GM18517 (cell line): ENCODE measurements around the gene COL9A3.
"Not testable (repeated sequence)": the region's sequence is repeated elsewhere in the genome, so short reads cannot be mapped to it uniquely, and the experiment has no call there.

Experiments
- ATAC-seq: cut with Tn5 transposase; IDR thresholded peaks from one replicate; pipeline ENCODE4 v1.9.1; 2021; ENCODE audit warnings: mild to moderate bottlenecking, moderate library complexity; ENCODE audit not compliant: unreplicated experiment

Gene COL9A3

GRCh38 chr20:62852841-62853240, 36.0 kb downstream of the COL9A3 start:
- ATAC-seq, result no peak

GRCh38 chr20:62853304-62853703, 36.5 kb downstream of the COL9A3 start:
- ATAC-seq, result not testable (repeated sequence)

GRCh38 chr20:62854121-62854520, 37.3 kb downstream of the COL9A3 start:
- no peak for ATAC-seq

GRCh38 chr20:62855120-62855519, 38.3 kb downstream of the COL9A3 start:
- ATAC-seq, result no peak

- no peak for ATAC-seq
Observed at GRCh38 chr20:62856931-62857619, 40.2 kb downstream of the COL9A3 start.

- no peak for ATAC-seq
Observed at GRCh38 chr20:62858058-62858830, 41.4 kb downstream of the COL9A3 start.

GRCh38 chr20:62859721-62860120, 42.9 kb downstream of the COL9A3 start:
- ATAC-seq, result no peak

- ATAC-seq, result no peak
Observed at GRCh38 chr20:62860391-62860923, 43.6 kb downstream of the COL9A3 start.

- no peak for ATAC-seq
Observed at GRCh38 chr20:62860924-62861691, 44.3 kb downstream of the COL9A3 start.

GRCh38 chr20:62861726-62862336, 45.0 kb downstream of the COL9A3 start, which contains the start of gene TCFL5:
TCFL5 (minus strand) TSS chr20:62861822; CDS start chr20:62861670, 152 bp downstream.
- no peak for ATAC-seq

- ATAC-seq, result no peak
Observed at GRCh38 chr20:62864207-62864606, 47.4 kb downstream of the COL9A3 start.

GRCh38 chr20:62872184-62872847, 55.5 kb downstream of the COL9A3 start:
- no peak for ATAC-seq

GRCh38 chr20:62872862-62873261, 56.0 kb downstream of the COL9A3 start:
- ATAC-seq, result no peak

- ATAC-seq, result no peak
Observed at GRCh38 chr20:62873280-62873679, 56.4 kb downstream of the COL9A3 start.

GRCh38 chr20:62873681-62874031, 56.8 kb downstream of the COL9A3 start:
- not testable (repeated sequence) for ATAC-seq

- no peak for ATAC-seq
Observed at GRCh38 chr20:62874964-62875344, 58.1 kb downstream of the COL9A3 start.

GRCh38 chr20:62875419-62876361, 58.8 kb downstream of the COL9A3 start:
- no peak for ATAC-seq

- ATAC-seq, result no peak
Observed at GRCh38 chr20:62876501-62876901, 59.7 kb downstream of the COL9A3 start.
